NT2/D1 (cell line): ENCODE measurements around the gene DDX51.

Experiments
- DNase-seq: peaks from one replicate; pipeline ENCODE4 v3.0.0-alpha.2; 2011; ENCODE audit warnings: low read depth, low spot score
- H3K27me3 ChIP-seq: 2 replicates; pipeline ENCODE4 v1.6.0; 2011; ENCODE audit warnings: mild to moderate bottlenecking; ENCODE audit not compliant: insufficient read length, insufficient read depth
- H3K36me3 ChIP-seq: 2 replicates; pipeline ENCODE4 v1.6.1; 2011; ENCODE audit warnings: mild to moderate bottlenecking, low read length, mixed read lengths; ENCODE audit not compliant: insufficient read depth, insufficient read length
- H3K4me1 ChIP-seq: 2 replicates; pipeline ENCODE4 v1.5.1; 2011; ENCODE audit not compliant: insufficient read depth, insufficient read length
- H3K4me3 ChIP-seq: 2 replicates; pipeline ENCODE4 v1.5.1; 2011; ENCODE audit warnings: low read depth; ENCODE audit not compliant: insufficient read length
- H3K9ac ChIP-seq: 2 replicates; pipeline ENCODE4 v1.6.0; 2011; ENCODE audit warnings: low read depth; ENCODE audit not compliant: insufficient read length
- H3K9me3 ChIP-seq: 2 replicates; pipeline ENCODE4 v1.5.1; 2011; ENCODE audit warnings: mild to moderate bottlenecking, low read length; ENCODE audit not compliant: insufficient read depth
- SUZ12 ChIP-seq: IDR thresholded peaks from 2 replicates; pipeline ENCODE4 v1.6.1; 2011; ENCODE audit not compliant: insufficient read length, insufficient read depth; ENCODE audit errors: extremely low read depth
- YY1 ChIP-seq: IDR thresholded peaks from 2 replicates; pipeline ENCODE4 v1.6.1; 2011; ENCODE audit not compliant: insufficient read length, insufficient read depth
- ZNF274 ChIP-seq: IDR thresholded peaks from 2 replicates; pipeline ENCODE4 v1.6.1; 2011; ENCODE audit warnings: mild to moderate bottlenecking, low read depth, low read length

DDX51 gene

GRCh38 chr12:132131229-132131628 is 12.9 kb downstream of the DDX51 start:
- Histone ChIP-seq H3K4me1 (peaks cover 4% of the 10 kb centered on the region), H3K36me3 (peaks cover 27% of the 10 kb centered on the region), H3K4me3 (no peak overlapping the region), H3K27me3 (no peaks in the 10 kb centered on the region), H3K9me3 (peaks cover 26% of the 10 kb centered on the region), H3K9ac (no peak overlapping the region)
- DNase-seq, result no peak
- TF ChIP-seq ZNF274 (no peak), SUZ12 (no peak), YY1 (no peak)

GRCh38 chr12:132130690-132131089 is 13.4 kb downstream of the DDX51 start:
- Histone ChIP-seq H3K27me3 (no peaks in the 10 kb centered on the region), H3K9me3 (peaks cover 26% of the 10 kb centered on the region), H3K4me1 (peaks cover 4% of the 10 kb centered on the region), H3K9ac (no peak overlapping the region), H3K4me3 (no peak overlapping the region), H3K36me3 (peaks cover 33% of the 10 kb centered on the region)
- TF ChIP-seq SUZ12 (no peak), YY1 (no peak), ZNF274 (no peak)
- DNase-seq, result no peak

DNA sequence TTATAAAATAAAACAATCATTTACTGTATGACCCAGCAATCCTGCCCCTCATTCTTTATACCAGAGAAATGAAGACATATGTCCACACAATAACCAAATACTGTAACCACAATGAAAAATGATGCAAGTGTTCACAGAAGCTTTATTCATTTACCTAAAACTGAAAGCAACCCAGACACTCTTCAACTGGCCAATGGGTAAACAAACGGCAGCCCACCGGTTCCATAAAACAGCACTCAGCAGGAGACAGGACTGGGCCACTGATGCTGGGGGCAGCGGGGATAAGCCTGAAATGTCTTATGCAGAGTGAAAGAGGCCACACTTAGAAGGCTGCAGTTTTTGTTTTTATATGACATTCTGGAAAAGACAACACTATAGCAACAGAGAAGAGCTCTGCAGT is 15.1 kb downstream of the DDX51 start:
- TF ChIP-seq SUZ12 (no peak), YY1 (no peak), ZNF274 (no peak)
- Histone ChIP-seq H3K4me3 (no peak overlapping the region), H3K27me3 (no peaks in the 10 kb centered on the region), H3K9ac (no peak overlapping the region), H3K36me3 (peaks cover 48% of the 10 kb centered on the region), H3K9me3 (peaks cover 26% of the 10 kb centered on the region), H3K4me1 (peaks cover 2% of the 10 kb centered on the region)
- no peak for DNase-seq

DNA sequence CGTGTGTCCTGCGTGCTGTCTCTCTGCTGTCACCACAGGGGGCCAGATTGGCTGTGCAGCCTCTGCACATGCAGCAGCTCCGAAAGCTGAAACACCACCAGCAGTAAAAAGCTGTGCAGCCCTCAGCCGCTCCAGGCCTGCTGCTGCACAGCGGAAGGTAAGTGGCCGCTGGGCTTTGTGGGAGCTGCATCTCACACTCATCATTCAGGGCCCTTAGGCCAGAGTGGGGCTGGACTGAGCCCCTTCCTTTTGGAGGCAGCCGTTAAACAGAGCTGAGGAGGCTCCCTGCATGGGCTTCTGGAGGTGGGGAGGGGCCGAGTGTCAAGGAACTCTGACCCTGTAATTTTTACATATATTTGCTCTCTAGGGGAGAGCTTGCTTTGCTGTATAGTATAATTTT is 17.1 kb downstream of the DDX51 start:
- Histone ChIP-seq H3K36me3 (peaks cover 66% of the 10 kb centered on the region), H3K4me1 (no peaks in the 10 kb centered on the region), H3K4me3 (no peak overlapping the region), H3K9ac (no peak overlapping the region), H3K27me3 (no peaks in the 10 kb centered on the region), H3K9me3 (peaks cover 26% of the 10 kb centered on the region)
- TF ChIP-seq ZNF274, result no peak
- no peak for TF ChIP-seq YY1
- TF ChIP-seq SUZ12, result no peak
- DNase-seq, result no peak

GRCh38 chr12:132125736-132126135 is 18.4 kb downstream of the DDX51 start:
- Histone ChIP-seq H3K4me3 (no peak overlapping the region), H3K9ac (no peak overlapping the region), H3K9me3 (peaks cover 26% of the 10 kb centered on the region), H3K27me3 (no peaks in the 10 kb centered on the region), H3K36me3 (peaks cover 76% of the 10 kb centered on the region), H3K4me1 (no peaks in the 10 kb centered on the region)
- DNase-seq, result no peak
- TF ChIP-seq YY1 (no peak), SUZ12 (no peak), ZNF274 (no peak)

GRCh38 chr12:132124766-132125425 is 19.2 kb downstream of the DDX51 start:
- Histone ChIP-seq H3K4me1 (no peaks in the 10 kb centered on the region), H3K27me3 (no peaks in the 10 kb centered on the region), H3K9ac (no peak overlapping the region), H3K9me3 (peaks cover 26% of the 10 kb centered on the region), H3K4me3 (no peak overlapping the region), H3K36me3 (peaks cover 83% of the 10 kb centered on the region)
- no peak for DNase-seq
- TF ChIP-seq SUZ12, result no peak
- no peak for TF ChIP-seq ZNF274
- TF ChIP-seq YY1, result no peak

DNA sequence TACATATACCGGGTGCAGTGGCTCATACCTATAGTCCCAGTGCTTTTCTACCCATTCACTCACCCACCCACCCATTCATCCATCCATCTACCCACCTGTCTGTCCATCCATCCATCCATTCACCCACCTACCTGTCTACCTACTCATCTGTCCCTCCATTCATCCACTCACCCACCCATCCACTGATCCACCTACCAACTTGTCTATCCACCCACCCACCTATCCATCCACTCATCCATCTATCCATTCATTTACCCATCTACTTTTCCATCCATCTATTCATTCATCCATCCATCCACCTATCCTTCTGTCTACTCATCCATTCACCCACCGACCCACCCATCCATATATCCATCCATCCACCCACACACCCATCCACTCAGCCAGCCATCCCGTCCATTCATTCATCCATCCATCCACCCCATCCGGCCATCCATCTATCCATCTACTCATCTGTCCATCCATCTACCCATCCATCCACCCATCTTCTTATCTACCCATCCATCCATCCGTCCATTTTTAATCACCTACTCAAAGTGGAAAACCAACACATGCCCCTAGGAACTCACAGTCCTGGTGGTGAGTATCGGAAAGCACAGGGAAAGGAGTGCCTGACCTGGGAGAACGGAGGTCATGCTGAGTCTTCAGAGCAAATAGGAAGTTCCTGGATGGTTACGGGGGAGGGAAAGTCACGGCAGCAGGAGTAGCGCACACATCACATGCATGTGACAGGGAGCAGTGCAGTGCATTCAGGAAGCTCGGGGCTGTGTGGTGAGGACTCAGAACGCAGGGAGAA is 20.0 kb downstream of the DDX51 start:
- no peak for DNase-seq
- TF ChIP-seq ZNF274 (no peak), YY1 (no peak), SUZ12 (no peak)
- Histone ChIP-seq H3K9me3 (peaks cover 26% of the 10 kb centered on the region), H3K9ac (no peak overlapping the region), H3K4me1 (no peaks in the 10 kb centered on the region), H3K36me3 (peaks cover 84% of the 10 kb centered on the region), H3K27me3 (no peaks in the 10 kb centered on the region), H3K4me3 (no peak overlapping the region)
